ENCODE results near the gene ZNF335. TPM values are rescaled to one million over a fixed set of nuclear protein-coding genes. Genes with fewer than 3 reads are reported as not detected.

ZNF335 gene
- total and polyA plus RNA-seq, 2 of the 13 experiments (the other 11 are each of a cell fraction or from before 2014, with no cell fraction given) = 9.7 to 13.7 TPM

DNA sequence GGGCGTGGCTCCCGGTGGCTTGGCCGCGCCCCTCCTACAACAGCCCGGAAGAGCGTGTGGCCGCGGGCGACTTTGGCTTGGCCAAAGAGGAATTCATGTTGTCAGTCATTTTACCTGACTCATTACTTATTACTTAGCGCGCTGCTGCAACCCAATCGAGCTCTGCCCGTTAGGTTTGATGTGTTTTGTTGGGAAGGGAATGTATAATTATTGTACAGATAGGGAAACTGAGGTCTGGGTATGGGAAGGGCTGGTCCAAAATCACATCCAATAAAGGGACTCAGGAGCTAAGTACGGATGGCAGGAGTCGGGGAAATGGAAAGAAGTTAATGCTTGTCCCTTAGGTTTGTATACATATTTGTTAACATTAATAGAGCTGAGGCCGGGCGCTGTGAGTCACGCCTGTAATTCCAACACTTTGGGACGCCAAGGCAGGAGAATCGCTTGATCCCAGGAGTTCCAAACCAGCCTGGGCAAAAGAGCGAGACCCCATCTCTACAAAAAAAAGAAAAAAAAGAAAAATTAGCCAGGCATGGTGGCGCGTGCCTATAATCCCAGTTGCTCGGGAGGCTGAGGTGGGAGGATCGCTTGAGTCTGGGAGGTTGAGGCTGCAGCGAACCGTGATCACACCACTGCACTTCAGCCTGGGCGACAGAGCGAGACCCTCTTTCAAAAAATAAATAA is 639 bp upstream of the ZNF335 start (continued):
- TF ChIP-seq ZNF652 (CRISPR knock-in tag; IDR thresholded peaks at IDR 0.05; ENCODE audit: borderline replicate concordance, low read depth) (no peak), STAG1 (CRISPR knock-in tag; IDR thresholded peaks at IDR 0.05) (no peak), ZNF343 (CRISPR knock-in tag; IDR thresholded peaks at IDR 0.05) (no peak), RORA (CRISPR knock-in tag; IDR thresholded peaks at IDR 0.05) (no peak; the same call in 1 of the 2 replicates), ZNF160 (CRISPR knock-in tag; IDR thresholded peaks at IDR 0.05) (0 out of 2 replicates have a peak, but pooled peaks have one; percentile 6), ARNTL (CRISPR knock-in tag; IDR thresholded peaks at IDR 0.05) (no peak), ZMYM2 (CRISPR knock-in tag; IDR thresholded peaks at IDR 0.05) (no peak), ZNF564 (CRISPR knock-in tag; IDR thresholded peaks at IDR 0.05) (no peak), ZBTB20 (CRISPR knock-in tag; IDR thresholded peaks at IDR 0.05; ENCODE audit: borderline replicate concordance, low read depth) (0 out of 2 replicates have a peak, but pooled peaks have one; percentile 9), GZF1 (CRISPR knock-in tag; IDR thresholded peaks at IDR 0.05) (no peak), KLF6 (CRISPR knock-in tag; IDR thresholded peaks at IDR 0.05) (no peak), MTF2 (CRISPR knock-in tag; IDR thresholded peaks at IDR 0.05; ENCODE audit: borderline replicate concordance) (no peak), ZNF432 (CRISPR knock-in tag; IDR thresholded peaks at IDR 0.05; ENCODE audit: borderline replicate concordance) (no peak), ZKSCAN5 (CRISPR knock-in tag; IDR thresholded peaks at IDR 0.05) (no peak), NCOR1 (IDR thresholded peaks at IDR 0.05; ENCODE audit: borderline replicate concordance, low read length) (no peak), PHF20 (CRISPR knock-in tag; IDR thresholded peaks at IDR 0.05) (peak; percentile 23; the same call in 1 of the 2 replicates), ZBTB7A (CRISPR knock-in tag; IDR thresholded peaks at IDR 0.05) (no peak), BRCA1 (CRISPR knock-in tag; IDR thresholded peaks at IDR 0.05) (no peak), DNMT1 (CRISPR knock-in tag; IDR thresholded peaks at IDR 0.05) (no peak)
- TF ChIP-seq, protein P1, sequence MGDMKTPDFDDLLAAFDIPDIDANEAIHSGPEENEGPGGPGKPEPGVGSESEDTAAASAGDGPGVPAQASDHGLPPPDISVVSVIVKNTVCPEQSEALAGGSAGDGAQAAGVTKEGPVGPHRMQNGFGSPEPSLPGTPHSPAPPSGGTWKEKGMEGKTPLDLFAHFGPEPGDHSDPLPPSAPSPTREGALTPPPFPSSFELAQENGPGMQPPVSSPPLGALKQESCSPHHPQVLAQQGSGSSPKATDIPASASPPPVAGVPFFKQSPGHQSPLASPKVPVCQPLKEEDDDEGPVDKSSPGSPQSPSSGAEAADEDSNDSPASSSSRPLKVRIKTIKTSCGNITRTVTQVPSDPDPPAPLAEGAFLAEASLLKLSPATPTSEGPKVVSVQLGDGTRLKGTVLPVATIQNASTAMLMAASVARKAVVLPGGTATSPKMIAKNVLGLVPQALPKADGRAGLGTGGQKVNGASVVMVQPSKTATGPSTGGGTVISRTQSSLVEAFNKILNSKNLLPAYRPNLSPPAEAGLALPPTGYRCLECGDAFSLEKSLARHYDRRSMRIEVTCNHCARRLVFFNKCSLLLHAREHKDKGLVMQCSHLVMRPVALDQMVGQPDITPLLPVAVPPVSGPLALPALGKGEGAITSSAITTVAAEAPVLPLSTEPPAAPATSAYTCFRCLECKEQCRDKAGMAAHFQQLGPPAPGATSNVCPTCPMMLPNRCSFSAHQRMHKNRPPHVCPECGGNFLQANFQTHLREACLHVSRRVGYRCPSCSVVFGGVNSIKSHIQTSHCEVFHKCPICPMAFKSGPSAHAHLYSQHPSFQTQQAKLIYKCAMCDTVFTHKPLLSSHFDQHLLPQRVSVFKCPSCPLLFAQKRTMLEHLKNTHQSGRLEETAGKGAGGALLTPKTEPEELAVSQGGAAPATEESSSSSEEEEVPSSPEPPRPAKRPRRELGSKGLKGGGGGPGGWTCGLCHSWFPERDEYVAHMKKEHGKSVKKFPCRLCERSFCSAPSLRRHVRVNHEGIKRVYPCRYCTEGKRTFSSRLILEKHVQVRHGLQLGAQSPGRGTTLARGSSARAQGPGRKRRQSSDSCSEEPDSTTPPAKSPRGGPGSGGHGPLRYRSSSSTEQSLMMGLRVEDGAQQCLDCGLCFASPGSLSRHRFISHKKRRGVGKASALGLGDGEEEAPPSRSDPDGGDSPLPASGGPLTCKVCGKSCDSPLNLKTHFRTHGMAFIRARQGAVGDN (CRISPR knock-in tag; IDR thresholded peaks at IDR 0.05) = no peak
- TF ChIP-seq, protein P2, sequence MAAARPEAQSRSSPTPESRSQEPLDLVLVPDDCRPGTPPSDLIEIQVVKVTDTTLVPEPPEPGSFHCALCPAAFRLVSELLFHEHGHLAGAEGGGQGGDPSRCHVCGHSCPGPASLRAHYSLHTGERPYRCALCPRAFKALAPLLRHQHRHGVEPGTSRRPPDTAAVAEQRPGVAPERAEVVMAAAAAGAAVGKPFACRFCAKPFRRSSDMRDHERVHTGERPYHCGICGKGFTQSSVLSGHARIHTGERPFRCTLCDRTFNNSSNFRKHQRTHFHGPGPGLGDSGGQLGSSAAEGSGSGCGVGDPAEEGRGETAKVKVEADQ (CRISPR knock-in tag; IDR thresholded peaks at IDR 0.05; ENCODE audit: borderline replicate concordance) = 0 out of 2 replicates have a peak, but pooled peaks have one; percentile 16
- TF ChIP-seq, protein P3, sequence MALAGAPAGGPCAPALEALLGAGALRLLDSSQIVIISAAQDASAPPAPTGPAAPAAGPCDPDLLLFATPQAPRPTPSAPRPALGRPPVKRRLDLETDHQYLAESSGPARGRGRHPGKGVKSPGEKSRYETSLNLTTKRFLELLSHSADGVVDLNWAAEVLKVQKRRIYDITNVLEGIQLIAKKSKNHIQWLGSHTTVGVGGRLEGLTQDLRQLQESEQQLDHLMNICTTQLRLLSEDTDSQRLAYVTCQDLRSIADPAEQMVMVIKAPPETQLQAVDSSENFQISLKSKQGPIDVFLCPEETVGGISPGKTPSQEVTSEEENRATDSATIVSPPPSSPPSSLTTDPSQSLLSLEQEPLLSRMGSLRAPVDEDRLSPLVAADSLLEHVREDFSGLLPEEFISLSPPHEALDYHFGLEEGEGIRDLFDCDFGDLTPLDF (CRISPR knock-in tag; IDR thresholded peaks at IDR 0.05) = 0 out of 2 replicates have a peak, but pooled peaks have one; percentile 22
- TF ChIP-seq, protein P4, sequence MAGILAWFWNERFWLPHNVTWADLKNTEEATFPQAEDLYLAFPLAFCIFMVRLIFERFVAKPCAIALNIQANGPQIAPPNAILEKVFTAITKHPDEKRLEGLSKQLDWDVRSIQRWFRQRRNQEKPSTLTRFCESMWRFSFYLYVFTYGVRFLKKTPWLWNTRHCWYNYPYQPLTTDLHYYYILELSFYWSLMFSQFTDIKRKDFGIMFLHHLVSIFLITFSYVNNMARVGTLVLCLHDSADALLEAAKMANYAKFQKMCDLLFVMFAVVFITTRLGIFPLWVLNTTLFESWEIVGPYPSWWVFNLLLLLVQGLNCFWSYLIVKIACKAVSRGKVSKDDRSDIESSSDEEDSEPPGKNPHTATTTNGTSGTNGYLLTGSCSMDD (CRISPR knock-in tag; IDR thresholded peaks at IDR 0.05) = peak; percentile 21; the same call in 1 of the 2 replicates

All from HepG2 (cell line).